BLaER1 treated with 17β-estradiol and CSF1 and Interleukin-3, amounts not matched to agents 10 nM and 100 nM (cell line): Measurements from ENCODE around the gene CHRDL2.

Source experiments
- H3K27ac ChIP-seq, 11 experiments: shearing (Covaris generic); formaldehyde crosslinking; 2 replicates each; pipeline ENCODE4 v1.8.1; 2022
- H3K27me3 ChIP-seq, 11 experiments: shearing (Covaris generic); formaldehyde crosslinking; 2 replicates each; pipeline ENCODE4 v1.8.1; 2022
- H3K36me3 ChIP-seq, 11 experiments: shearing (Covaris generic); formaldehyde crosslinking; 2 replicates each; pipeline ENCODE4 v1.8.1; 2022
- H3K4me1 ChIP-seq, 10 experiments: shearing (Covaris generic); formaldehyde crosslinking; 2 replicates each; pipeline ENCODE4 v1.8.1; 2022
- H3K4me2 ChIP-seq, 11 experiments: shearing (Covaris generic); formaldehyde crosslinking; 2 replicates each; pipeline ENCODE4 v1.8.1; 2022
- H3K4me3 ChIP-seq, 10 experiments: shearing (Covaris generic); formaldehyde crosslinking; 2 replicates each; pipeline ENCODE4 v1.8.1; 2022
- H3K9ac ChIP-seq, 11 experiments: shearing (Covaris generic); formaldehyde crosslinking; 2 replicates each; pipeline ENCODE4 v1.8.1; 2022
- H3K9me3 ChIP-seq, 11 experiments: shearing (Covaris generic); formaldehyde crosslinking; replicated peaks in 1 of 11; 2 replicates each; pipeline ENCODE4 v1.8.1; 2022
- H4K20me1 ChIP-seq, 11 experiments: shearing (Covaris generic); formaldehyde crosslinking; 2 replicates each; pipeline ENCODE4 v1.8.1; 2022
- Cebpa-rat ChIP-seq, 11 experiments: shearing (Covaris generic); IDR thresholded peaks; 2 replicates each; pipeline ENCODE4 v1.8.1; 2022

Gene CHRDL2

GRCh38 chr11:74709175-74709574 is 22.1 kb downstream of the CHRDL2 start:
- no peak for TF ChIP-seq Cebpa-rat (IDR thresholded peaks at IDR 0.05)
- Histone ChIP-seq H3K4me1 (peaks cover 0 to 8% (median 0%) of the 10 kb centered on the region in 10 experiments; a peak in 2 of 20 replicates), H3K36me3 (no peaks in the 10 kb centered on the region), H3K27ac (no peak overlapping the region), H3K9ac (no peak overlapping the region), H3K9me3 (no peaks in the 10 kb centered on the region), H3K4me2 (no peak overlapping the region), H3K4me3 (no peak overlapping the region), H3K27me3 (no peaks in the 10 kb centered on the region), H4K20me1 (no peaks in the 10 kb centered on the region; a peak in 1 of 22 replicates)

GRCh38 chr11:74707602-74708510 is 23.4 kb downstream of the CHRDL2 start:
- no peak for TF ChIP-seq Cebpa-rat (IDR thresholded peaks at IDR 0.05)
- H3K27me3 ChIP-seq = no peaks in the 10 kb centered on the region
- H3K4me3 ChIP-seq = no peak overlapping the region
- H3K4me2 ChIP-seq = peak overlapping the region in 2 of 11 experiments; percentile 13 to 29; a peak in 2 of 22 replicates
- H3K4me1 ChIP-seq = peaks cover 0 to 8% (median 0%) of the 10 kb centered on the region in 10 experiments; a peak in 2 of 20 replicates
- H3K27ac ChIP-seq = no peak overlapping the region
- no peaks in the 10 kb centered on the region; a peak in 1 of 22 replicates for H4K20me1 ChIP-seq
- H3K9me3 ChIP-seq = no peaks in the 10 kb centered on the region
- no peak overlapping the region for H3K9ac ChIP-seq
- no peaks in the 10 kb centered on the region for H3K36me3 ChIP-seq

GRCh38 chr11:74707182-74707581 is 24.0 kb downstream of the CHRDL2 start:
- H4K20me1 ChIP-seq = no peaks in the 10 kb centered on the region; a peak in 1 of 22 replicates
- no peak overlapping the region for H3K4me2 ChIP-seq
- no peaks in the 10 kb centered on the region for H3K27me3 ChIP-seq
- H3K36me3 ChIP-seq = no peaks in the 10 kb centered on the region
- no peak overlapping the region for H3K9ac ChIP-seq
- no peak for TF ChIP-seq Cebpa-rat (IDR thresholded peaks at IDR 0.05)
- no peaks in the 10 kb centered on the region for H3K9me3 ChIP-seq
- no peak overlapping the region for H3K27ac ChIP-seq
- peaks cover 0 to 8% (median 0%) of the 10 kb centered on the region in 10 experiments; a peak in 2 of 20 replicates for H3K4me1 ChIP-seq
- H3K4me3 ChIP-seq = no peak overlapping the region

DNA sequence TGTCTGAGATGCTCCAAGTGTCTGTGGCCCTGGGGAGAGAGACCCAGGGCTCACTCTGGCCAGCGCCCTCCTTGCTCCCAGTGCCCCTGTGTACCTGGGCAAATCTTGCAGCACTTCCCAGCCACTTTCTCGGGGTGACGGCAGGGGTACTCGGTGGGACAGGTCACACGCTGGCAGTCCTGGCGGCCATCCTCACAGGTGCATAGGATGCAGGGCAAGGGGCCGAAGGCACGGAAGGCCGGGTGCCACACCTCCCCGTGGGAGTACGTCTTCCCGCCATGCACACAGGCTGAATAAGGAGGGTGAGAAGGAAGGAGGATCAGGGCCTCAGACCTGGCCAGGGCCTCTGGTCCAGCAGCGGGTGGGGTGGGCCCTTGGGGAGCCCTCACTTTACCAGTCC is 28.0 kb downstream of the CHRDL2 start:
- Histone ChIP-seq H3K4me1 (peaks cover 0 to 8% (median 0%) of the 10 kb centered on the region in 10 experiments; a peak in 2 of 20 replicates), H4K20me1 (no peaks in the 10 kb centered on the region; a peak in 1 of 22 replicates), H3K36me3 (no peaks in the 10 kb centered on the region), H3K4me3 (no peak overlapping the region), H3K9ac (no peak overlapping the region), H3K9me3 (no peaks in the 10 kb centered on the region), H3K27me3 (no peaks in the 10 kb centered on the region), H3K4me2 (no peak overlapping the region), H3K27ac (no peak overlapping the region)
- TF ChIP-seq Cebpa-rat (IDR thresholded peaks at IDR 0.05) = no peak

DNA sequence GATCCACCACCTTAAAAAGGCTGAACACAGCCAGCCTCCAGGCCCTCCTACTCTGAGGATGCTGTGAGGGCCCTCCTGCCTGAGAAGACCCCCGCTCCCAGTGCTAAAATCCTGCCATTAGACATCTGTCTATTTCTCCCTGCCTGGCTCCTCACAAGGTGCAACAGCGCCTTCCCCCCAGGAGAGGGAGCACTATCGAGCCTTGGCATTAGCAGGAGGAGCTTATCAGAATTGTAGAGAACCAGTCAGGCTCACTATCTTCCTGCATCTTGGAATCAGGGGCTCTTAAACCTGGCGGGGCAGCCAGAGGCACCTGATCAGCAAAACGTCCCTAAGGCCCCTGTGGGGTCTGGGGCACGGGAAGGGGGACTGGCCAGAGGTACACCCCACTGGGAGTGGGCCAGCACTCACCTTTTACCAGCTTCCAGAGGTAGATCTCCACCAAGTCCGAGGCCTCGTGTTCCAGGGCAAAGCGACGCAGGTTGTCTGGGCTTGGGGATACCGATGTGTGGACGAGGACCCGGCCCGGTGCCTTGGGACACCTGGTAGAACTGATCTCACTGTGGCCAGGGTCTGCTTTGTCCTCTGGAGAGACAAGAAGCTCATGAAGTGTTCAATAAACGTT is 28.7 kb downstream of the CHRDL2 start:
- Histone ChIP-seq H3K27ac (no peak overlapping the region), H4K20me1 (no peaks in the 10 kb centered on the region; a peak in 1 of 22 replicates), H3K9ac (no peak overlapping the region), H3K27me3 (no peaks in the 10 kb centered on the region), H3K4me2 (no peak overlapping the region), H3K4me3 (no peak overlapping the region), H3K36me3 (no peaks in the 10 kb centered on the region), H3K4me1 (peaks cover 0 to under 1% (median 0%) of the 10 kb centered on the region in 10 experiments; a peak in 2 of 20 replicates), H3K9me3 (no peaks in the 10 kb centered on the region)
- no peak for TF ChIP-seq Cebpa-rat (IDR thresholded peaks at IDR 0.05)

DNA sequence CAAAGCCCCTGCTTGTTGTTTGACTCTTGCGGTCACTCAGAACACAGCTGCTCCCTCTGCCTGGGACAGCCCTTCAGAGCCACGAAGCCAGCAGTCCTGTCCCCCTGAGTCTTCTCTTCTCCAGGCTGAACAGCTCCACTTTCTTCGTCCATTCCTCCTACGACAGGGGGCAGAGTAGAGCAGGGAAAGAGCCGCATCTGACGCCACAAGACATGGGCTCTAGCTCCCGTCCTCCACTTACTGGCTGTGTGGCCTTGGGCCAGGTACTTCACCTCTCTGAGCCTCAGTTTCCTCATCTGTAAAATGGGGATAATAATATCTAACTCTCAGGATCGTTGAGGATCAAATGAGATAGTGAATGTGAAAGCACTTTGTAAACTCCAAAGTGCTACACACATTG is 29.9 kb downstream of the CHRDL2 start:
- Histone ChIP-seq H3K4me3 (no peak overlapping the region), H3K9ac (no peak overlapping the region), H3K27me3 (no peaks in the 10 kb centered on the region), H4K20me1 (no peaks in the 10 kb centered on the region), H3K9me3 (no peaks in the 10 kb centered on the region), H3K27ac (no peak overlapping the region), H3K4me2 (no peak overlapping the region), H3K4me1 (no peaks in the 10 kb centered on the region), H3K36me3 (no peaks in the 10 kb centered on the region)
- no peak for TF ChIP-seq Cebpa-rat (IDR thresholded peaks at IDR 0.05)

DNA sequence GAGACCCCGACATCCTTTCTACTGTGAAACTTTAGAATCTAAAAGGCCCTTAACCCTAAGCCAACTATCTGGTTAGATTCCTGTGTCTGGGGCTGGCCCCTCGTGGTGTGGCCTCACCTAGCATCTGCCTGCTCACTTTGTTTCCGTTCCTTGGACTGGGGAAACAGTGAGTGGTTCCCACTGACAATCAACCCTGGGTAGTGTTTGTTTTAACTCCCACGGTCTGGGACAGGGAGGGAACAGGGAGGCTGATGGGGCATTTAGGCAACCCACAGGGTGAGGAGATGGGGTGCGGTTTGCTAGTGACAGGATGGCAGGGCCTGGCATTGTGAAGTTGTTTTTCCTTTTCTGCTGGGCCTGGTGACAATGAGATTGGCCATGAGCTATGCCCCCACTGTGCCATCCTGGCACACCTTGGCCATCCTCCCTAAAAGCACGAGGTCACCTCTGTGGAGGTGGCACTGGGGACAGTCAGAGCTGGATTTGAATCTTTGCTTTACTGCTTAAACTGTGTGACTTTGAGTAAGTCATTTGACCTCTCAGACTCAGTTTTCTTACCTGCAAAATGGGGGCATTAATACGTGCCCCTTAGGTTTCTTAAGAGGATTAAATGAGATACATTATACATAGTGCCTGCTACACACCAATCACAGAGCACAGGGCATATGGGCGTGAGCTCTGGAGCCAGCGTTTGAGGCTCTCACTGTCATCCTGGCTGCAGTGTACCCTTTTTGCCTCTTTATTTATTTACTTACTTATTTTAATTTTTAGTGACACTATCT is 31.4 kb downstream of the CHRDL2 start:
- Histone ChIP-seq H3K4me2 (no peak overlapping the region), H3K36me3 (no peaks in the 10 kb centered on the region), H3K4me3 (no peak overlapping the region), H3K27ac (no peak overlapping the region), H3K27me3 (no peaks in the 10 kb centered on the region), H3K9ac (no peak overlapping the region), H3K4me1 (no peaks in the 10 kb centered on the region), H4K20me1 (no peaks in the 10 kb centered on the region), H3K9me3 (no peaks in the 10 kb centered on the region)
- no peak for TF ChIP-seq Cebpa-rat (IDR thresholded peaks at IDR 0.05)

DNA sequence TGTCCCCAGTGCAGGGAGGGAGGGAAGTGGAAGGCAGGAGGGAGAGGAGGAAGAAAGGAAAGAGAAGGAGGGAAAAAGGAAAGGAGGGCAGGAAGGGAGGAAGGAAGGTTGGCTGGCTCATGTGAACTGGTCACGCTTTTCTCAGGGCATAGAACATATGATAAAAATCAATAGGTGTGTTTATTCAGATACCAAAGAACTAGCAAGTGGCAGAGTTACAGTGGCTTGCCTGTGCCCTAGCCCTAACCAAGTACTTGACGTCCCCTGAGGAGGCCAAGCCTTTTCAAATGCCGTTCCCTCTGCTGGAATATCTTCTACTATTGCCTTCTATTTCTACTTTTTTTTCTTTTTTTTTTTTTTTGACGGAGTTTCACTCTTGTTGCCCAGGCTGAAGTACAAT is 33.5 kb downstream of the CHRDL2 start:
- Histone ChIP-seq H3K4me3 (no peak overlapping the region), H3K4me1 (peaks cover 0 to 5% (median 0%) of the 10 kb centered on the region in 10 experiments; a peak in 5 of 20 replicates), H4K20me1 (no peaks in the 10 kb centered on the region), H3K9me3 (no peaks in the 10 kb centered on the region), H3K4me2 (no peak overlapping the region), H3K27me3 (no peaks in the 10 kb centered on the region), H3K36me3 (no peaks in the 10 kb centered on the region), H3K27ac (no peak overlapping the region), H3K9ac (no peak overlapping the region)
- TF ChIP-seq Cebpa-rat (IDR thresholded peaks at IDR 0.05) = no peak
